Measurements from ENCODE around the gene GAB2. TPM values are rescaled to one million over a fixed set of nuclear protein-coding genes. Genes with fewer than 3 reads are reported as not detected.

The GAB2 gene
- total and polyA plus RNA-seq, 2 donors (not counting 1 experiment from before 2014, with no cell fraction given), result 5.8 to 85.9 TPM

DNA sequence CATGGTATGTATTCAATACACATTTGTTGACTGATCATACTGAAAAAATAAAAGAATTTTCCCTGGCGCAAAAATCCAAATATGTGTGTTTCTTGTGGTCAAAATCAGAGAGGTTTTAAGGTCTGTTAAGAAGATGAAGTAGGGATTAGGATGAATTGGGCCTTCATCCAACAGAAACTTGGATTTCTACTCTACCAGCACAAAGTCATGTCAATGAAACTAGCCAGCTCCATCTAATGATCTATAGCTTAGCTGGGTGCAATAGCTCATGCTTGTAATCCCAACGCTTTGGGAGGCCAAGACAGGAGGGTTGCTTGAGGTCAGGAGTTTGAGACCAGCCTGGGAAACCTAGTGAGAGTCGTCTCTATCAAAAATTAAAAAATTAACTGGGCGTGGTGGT is 163.4 kb downstream of the GAB2 start:
- Histone ChIP-seq H3K4me2 (replicated peaks; ENCODE audit: low read depth, low read length, poor library complexity, severe bottlenecking) (no peak overlapping the region), H3K27ac (ENCODE audit: low read length in 2 of 2) (no peak overlapping the region), H3K79me2 (ENCODE audit: control insufficient read depth, insufficient read depth, low read length) (no peaks in the 10 kb centered on the region), H3K27me3 (replicated peaks in 1 of 4; ENCODE audit: control extremely low read depth in 1 of 4, control insufficient read depth in 3 of 4, insufficient read depth in 4 of 4, low read length in 3 of 4) (no peaks in the 10 kb centered on the region), H4K20me1 (ENCODE audit: control insufficient read depth, insufficient read depth, low read length, poor library complexity, severe bottlenecking) (no peaks in the 10 kb centered on the region), H3K4me3 (ENCODE audit: control extremely low read depth in 1 of 5, extremely low read depth in 1 of 5, insufficient read depth in 1 of 5, low read depth in 2 of 5, low read length in 4 of 5) (no peak overlapping the region), H3K9me3 (ENCODE audit: control extremely low read depth in 1 of 3, control insufficient read depth in 2 of 3, insufficient read depth in 1 of 3, low read length in 2 of 3) (no peaks in the 10 kb centered on the region), H3K9ac (ENCODE audit: low read length) (no peak overlapping the region), H3K4me1 (ENCODE audit: control insufficient read depth in 2 of 2, insufficient read depth in 2 of 2, low read length in 2 of 2) (no peaks in the 10 kb centered on the region), H2AFZ (ENCODE audit: insufficient read depth, low read depth, low read length, poor library complexity, severe bottlenecking) (no peak overlapping the region), H3K36me3 (replicated peaks in 1 of 2; ENCODE audit: control extremely low read depth in 1 of 2, control insufficient read depth in 1 of 2, extremely low read depth in 1 of 2, insufficient read depth in 2 of 2, low read length in 1 of 2) (peaks cover 2 to 7% of the 10 kb centered on the region in 2 experiments)
- H3K9me3 Mint-ChIP-seq (ENCODE audit: insufficient read depth), result no peaks in the 10 kb centered on the region
- DNase-seq (no peak), ATAC-seq (ENCODE audit: low read depth) (no peak)
- POLR2A ChIA-PET, result no interaction called here
- H3K4me1 Mint-ChIP-seq, result no peaks in the 10 kb centered on the region
- no peak overlapping the region for H3K27ac Mint-ChIP-seq
- 100% methylated on average over 3 of the region's 4 CpGs for WGBS (ENCODE audit: insufficient coverage)
- no peaks in the 10 kb centered on the region for H3K27me3 Mint-ChIP-seq
- intact Hi-C loops (cut with micrococcal nuclease), result no loop called here
- CTCF ChIA-PET, result no interaction called here
- H3K4me3 Mint-ChIP-seq, result no peak overlapping the region
- TF ChIP-seq EZH2 (IDR thresholded peaks at IDR 0.05; ENCODE audit: borderline replicate concordance, insufficient read depth, low read depth, low read length, poor library complexity, severe bottlenecking), result no peak
- TF ChIP-seq, protein P1, sequence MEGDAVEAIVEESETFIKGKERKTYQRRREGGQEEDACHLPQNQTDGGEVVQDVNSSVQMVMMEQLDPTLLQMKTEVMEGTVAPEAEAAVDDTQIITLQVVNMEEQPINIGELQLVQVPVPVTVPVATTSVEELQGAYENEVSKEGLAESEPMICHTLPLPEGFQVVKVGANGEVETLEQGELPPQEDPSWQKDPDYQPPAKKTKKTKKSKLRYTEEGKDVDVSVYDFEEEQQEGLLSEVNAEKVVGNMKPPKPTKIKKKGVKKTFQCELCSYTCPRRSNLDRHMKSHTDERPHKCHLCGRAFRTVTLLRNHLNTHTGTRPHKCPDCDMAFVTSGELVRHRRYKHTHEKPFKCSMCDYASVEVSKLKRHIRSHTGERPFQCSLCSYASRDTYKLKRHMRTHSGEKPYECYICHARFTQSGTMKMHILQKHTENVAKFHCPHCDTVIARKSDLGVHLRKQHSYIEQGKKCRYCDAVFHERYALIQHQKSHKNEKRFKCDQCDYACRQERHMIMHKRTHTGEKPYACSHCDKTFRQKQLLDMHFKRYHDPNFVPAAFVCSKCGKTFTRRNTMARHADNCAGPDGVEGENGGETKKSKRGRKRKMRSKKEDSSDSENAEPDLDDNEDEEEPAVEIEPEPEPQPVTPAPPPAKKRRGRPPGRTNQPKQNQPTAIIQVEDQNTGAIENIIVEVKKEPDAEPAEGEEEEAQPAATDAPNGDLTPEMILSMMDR (IDR thresholded peaks at IDR 0.05), result no peak

DNA sequence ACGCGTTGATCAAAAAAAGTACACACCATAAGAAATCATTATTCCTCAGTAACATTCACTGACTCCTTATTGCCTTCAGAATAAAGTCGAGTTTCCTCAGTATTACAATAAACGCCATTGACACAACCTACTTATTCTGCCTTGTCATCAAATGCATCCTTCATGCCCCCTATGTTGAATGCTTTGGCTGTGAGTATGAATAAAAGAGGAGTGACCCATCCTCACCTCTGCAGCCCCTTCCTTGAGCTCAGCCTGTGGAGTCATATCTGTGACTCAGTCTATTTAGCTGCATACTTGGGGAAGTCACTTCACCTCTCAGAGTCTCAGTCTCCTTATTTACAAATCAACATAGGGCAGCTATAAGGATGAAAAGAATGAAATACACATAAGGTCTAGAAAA is 163.8 kb downstream of the GAB2 start:
- TF ChIP-seq EZH2 (IDR thresholded peaks at IDR 0.05; ENCODE audit: borderline replicate concordance, insufficient read depth, low read depth, low read length, poor library complexity, severe bottlenecking), result no peak
- TF ChIP-seq, protein P1 (IDR thresholded peaks at IDR 0.05), result no peak
- H3K9me3 ChIP-seq (ENCODE audit: control extremely low read depth in 1 of 3, control insufficient read depth in 2 of 3, insufficient read depth in 1 of 3, low read length in 2 of 3), result no peaks in the 10 kb centered on the region
- H4K20me1 ChIP-seq (ENCODE audit: control insufficient read depth, insufficient read depth, low read length, poor library complexity, severe bottlenecking), result no peaks in the 10 kb centered on the region
- no CpG with 5 or more reads among the region's 4 CpGs for WGBS (ENCODE audit: insufficient coverage)
- no peak overlapping the region for H3K4me3 ChIP-seq (ENCODE audit: control extremely low read depth in 1 of 5, extremely low read depth in 1 of 5, insufficient read depth in 1 of 5, low read depth in 2 of 5, low read length in 4 of 5)
- CTCF ChIA-PET, result no interaction called here
- no peak for DNase-seq
- ATAC-seq (ENCODE audit: low read depth), result no peak
- no peak overlapping the region for H3K27ac Mint-ChIP-seq
- no peaks in the 10 kb centered on the region for H3K27me3 ChIP-seq (replicated peaks in 1 of 4; ENCODE audit: control extremely low read depth in 1 of 4, control insufficient read depth in 3 of 4, insufficient read depth in 4 of 4, low read length in 3 of 4)
- no peak overlapping the region for H2AFZ ChIP-seq (ENCODE audit: insufficient read depth, low read depth, low read length, poor library complexity, severe bottlenecking)
- no peaks in the 10 kb centered on the region for H3K4me1 ChIP-seq (ENCODE audit: control insufficient read depth in 2 of 2, insufficient read depth in 2 of 2, low read length in 2 of 2)
- no peaks in the 10 kb centered on the region for H3K9me3 Mint-ChIP-seq (ENCODE audit: insufficient read depth)
- H3K27me3 Mint-ChIP-seq, result no peaks in the 10 kb centered on the region
- intact Hi-C loops (cut with micrococcal nuclease), result no loop called here
- no peak overlapping the region for H3K27ac ChIP-seq (ENCODE audit: low read length in 2 of 2)
- H3K4me2 ChIP-seq (replicated peaks; ENCODE audit: low read depth, low read length, poor library complexity, severe bottlenecking), result no peak overlapping the region
- H3K36me3 ChIP-seq (replicated peaks in 1 of 2; ENCODE audit: control extremely low read depth in 1 of 2, control insufficient read depth in 1 of 2, extremely low read depth in 1 of 2, insufficient read depth in 2 of 2, low read length in 1 of 2), result peaks cover 2 to 8% of the 10 kb centered on the region in 2 experiments
- no peak overlapping the region for H3K9ac ChIP-seq (ENCODE audit: low read length)
- no peak overlapping the region for H3K4me3 Mint-ChIP-seq
- POLR2A ChIA-PET, result no interaction called here
- no peaks in the 10 kb centered on the region for H3K79me2 ChIP-seq (ENCODE audit: control insufficient read depth, insufficient read depth, low read length)
- H3K4me1 Mint-ChIP-seq, result no peaks in the 10 kb centered on the region
